ENCODE data around the gene CAPZA1.

The CAPZA1 gene

DNA sequence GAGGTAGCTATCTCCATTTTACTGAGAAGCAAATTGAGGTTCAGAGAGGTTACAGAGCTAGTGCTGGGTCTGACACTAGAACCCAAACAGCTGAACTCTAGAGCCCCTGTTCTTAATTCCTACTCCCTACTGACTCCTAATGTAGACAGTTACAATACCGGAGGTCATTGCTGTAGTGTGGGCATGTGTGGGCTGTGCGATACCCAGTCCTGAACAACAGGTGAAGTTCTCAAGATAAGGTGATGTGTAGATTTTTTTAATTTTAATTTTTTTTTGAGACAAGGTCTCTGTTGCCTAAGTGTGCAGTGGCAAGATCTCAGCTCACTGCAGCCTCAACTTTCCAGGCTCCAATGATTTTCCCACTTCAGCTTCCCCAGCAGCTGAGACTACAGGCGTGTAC lies 88.9 kb downstream of the CAPZA1 start:
- TF ChIP-seq ZNF544 (tag by site-specific recombination; IDR thresholded peaks at IDR 0.05), result no peak
- no peak for TF ChIP-seq ZNF488 (tag by site-specific recombination; IDR thresholded peaks at IDR 0.05)
- TF ChIP-seq ZNF157 (tag by site-specific recombination; IDR thresholded peaks at IDR 0.05), result no peak
- TF ChIP-seq REPIN1 (tag by site-specific recombination; IDR thresholded peaks at IDR 0.05; ENCODE audit: low read depth), result no peak
- no peak for TF ChIP-seq REST (tag by site-specific recombination; IDR thresholded peaks at IDR 0.05)
- TF ChIP-seq ZNF677 (tag by site-specific recombination; IDR thresholded peaks at IDR 0.05), result no peak
- TF ChIP-seq, protein P1, sequence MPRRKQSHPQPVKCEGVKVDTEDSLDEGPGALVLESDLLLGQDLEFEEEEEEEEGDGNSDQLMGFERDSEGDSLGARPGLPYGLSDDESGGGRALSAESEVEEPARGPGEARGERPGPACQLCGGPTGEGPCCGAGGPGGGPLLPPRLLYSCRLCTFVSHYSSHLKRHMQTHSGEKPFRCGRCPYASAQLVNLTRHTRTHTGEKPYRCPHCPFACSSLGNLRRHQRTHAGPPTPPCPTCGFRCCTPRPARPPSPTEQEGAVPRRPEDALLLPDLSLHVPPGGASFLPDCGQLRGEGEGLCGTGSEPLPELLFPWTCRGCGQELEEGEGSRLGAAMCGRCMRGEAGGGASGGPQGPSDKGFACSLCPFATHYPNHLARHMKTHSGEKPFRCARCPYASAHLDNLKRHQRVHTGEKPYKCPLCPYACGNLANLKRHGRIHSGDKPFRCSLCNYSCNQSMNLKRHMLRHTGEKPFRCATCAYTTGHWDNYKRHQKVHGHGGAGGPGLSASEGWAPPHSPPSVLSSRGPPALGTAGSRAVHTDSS (tag by site-specific recombination; IDR thresholded peaks at IDR 0.05), result no peak
- no peak for TF ChIP-seq MEIS1 (CRISPR knock-in tag; IDR thresholded peaks at IDR 0.05; ENCODE audit: borderline replicate concordance)
- no peak for TF ChIP-seq ZNF23 (tag by site-specific recombination; IDR thresholded peaks at IDR 0.05; ENCODE audit: borderline replicate concordance)
- no peak for TF ChIP-seq RBAK (tag by site-specific recombination; IDR thresholded peaks at IDR 0.05)
- no peak for TF ChIP-seq ZNF624 (tag by site-specific recombination; IDR thresholded peaks at IDR 0.05)
- Histone ChIP-seq H3K27ac (ENCODE audit: extremely low read depth, low read depth, low read length) (no peak overlapping the region), H3K36me3 (ENCODE audit: control insufficient read depth in 2 of 2, insufficient read depth in 1 of 2, low read length in 2 of 2) (peaks cover 0 to 13% of the 10 kb centered on the region in 2 experiments; a peak in 1 of 3 replicates), H3K4me1 (ENCODE audit: control insufficient read depth, insufficient read depth, low read length) (peaks cover 5% of the 10 kb centered on the region), H3K4me3 (ENCODE audit: low read depth, low read length) (no peak overlapping the region), H3K9me3 (ENCODE audit: control insufficient read depth, insufficient read depth, low read depth, low read length) (no peaks in the 10 kb centered on the region)
- CTCF ChIA-PET, result interaction anchor here (0.5 to 3.0 kb wide), 26 partner anchors 8 to 410 kb away, joined by 3 to 20 read pairs (median 6); partner anchors contain the start of genes CTTNBP2NL, MOV10 and ST7L
- POLR2A ChIA-PET, result interaction anchor here (0.6 kb wide), 2 partner anchors 104 to 1843 kb away, joined by 3 read pairs; no protein-coding TSS in a partner anchor

- POLR2A ChIA-PET, result interaction anchor here (1.3 kb wide), 1 partner anchor 246 kb away, joined by 3 read pairs; no protein-coding TSS in a partner anchor
- H3K36me3 ChIP-seq (ENCODE audit: control insufficient read depth in 2 of 2, insufficient read depth in 1 of 2, low read length in 2 of 2), result peaks cover 0 to 3% of the 10 kb centered on the region in 2 experiments; a peak in 1 of 3 replicates
- H3K4me1 ChIP-seq (ENCODE audit: control insufficient read depth, insufficient read depth, low read length), result peaks cover 3% of the 10 kb centered on the region; the same call in 1 of the 2 replicates
- H3K4me3 ChIP-seq (ENCODE audit: low read depth, low read length), result no peak overlapping the region
- no peak overlapping the region for H3K27ac ChIP-seq (ENCODE audit: extremely low read depth, low read depth, low read length)
- CTCF ChIA-PET, result interaction anchor here (0.7 to 3.0 kb wide), 6 partner anchors 8 to 319 kb away, joined by 3 to 20 read pairs (median 4); a partner anchor contains a TSS
- no peaks in the 10 kb centered on the region for H3K9me3 ChIP-seq (ENCODE audit: control insufficient read depth, insufficient read depth, low read depth, low read length)
- no peak for TF ChIP-seq ZNF585B (tag by site-specific recombination; IDR thresholded peaks at IDR 0.05)
- no peak for TF ChIP-seq KLF9 (tag by site-specific recombination; IDR thresholded peaks at IDR 0.05; ENCODE audit: low read depth)
- no peak for TF ChIP-seq GLI4 (tag by site-specific recombination; IDR thresholded peaks at IDR 0.05)
- no peak for TF ChIP-seq SP2 (tag by site-specific recombination; IDR thresholded peaks at IDR 0.05)
- TF ChIP-seq ZNF629 (tag by site-specific recombination; IDR thresholded peaks at IDR 0.05), result no peak
These were observed 90.5 kb downstream of the CAPZA1 start for GRCh38 chr1:112710159-112710558.

- ChIA-PET POLR2A (no interaction called here), CTCF (interaction anchor here (0.7 to 1.0 kb wide), 3 partner anchors 8 to 319 kb away, joined by 3 to 6 read pairs (median 4); a partner anchor contains a TSS)
- H3K27ac ChIP-seq (ENCODE audit: extremely low read depth, low read depth, low read length), result no peak overlapping the region
- no peak overlapping the region for H3K4me3 ChIP-seq (ENCODE audit: low read depth, low read length)
- peaks cover 0 to 3% of the 10 kb centered on the region in 2 experiments; a peak in 1 of 3 replicates for H3K36me3 ChIP-seq (ENCODE audit: control insufficient read depth in 2 of 2, insufficient read depth in 1 of 2, low read length in 2 of 2)
- peaks cover 3% of the 10 kb centered on the region; the same call in 1 of the 2 replicates for H3K4me1 ChIP-seq (ENCODE audit: control insufficient read depth, insufficient read depth, low read length)
- no peaks in the 10 kb centered on the region for H3K9me3 ChIP-seq (ENCODE audit: control insufficient read depth, insufficient read depth, low read depth, low read length)
- TF ChIP-seq ZFHX2 (tag by site-specific recombination; conservative IDR thresholded peaks at IDR 0.05) (no peak), ZNF341 (tag by site-specific recombination; IDR thresholded peaks at IDR 0.05; ENCODE audit: low read depth) (no peak), ZNF449 (tag by site-specific recombination; IDR thresholded peaks at IDR 0.05) (no peak), ZBTB7A (tag by site-specific recombination; IDR thresholded peaks at IDR 0.05; ENCODE audit: low read depth) (no peak), ZNF596 (tag by site-specific recombination; IDR thresholded peaks at IDR 0.05) (no peak), ZFP41 (tag by site-specific recombination; IDR thresholded peaks at IDR 0.05; ENCODE audit: borderline replicate concordance) (no peak), ZNF366 (tag by site-specific recombination; conservative IDR thresholded peaks at IDR 0.05) (no peak)
- TF ChIP-seq, protein P2, sequence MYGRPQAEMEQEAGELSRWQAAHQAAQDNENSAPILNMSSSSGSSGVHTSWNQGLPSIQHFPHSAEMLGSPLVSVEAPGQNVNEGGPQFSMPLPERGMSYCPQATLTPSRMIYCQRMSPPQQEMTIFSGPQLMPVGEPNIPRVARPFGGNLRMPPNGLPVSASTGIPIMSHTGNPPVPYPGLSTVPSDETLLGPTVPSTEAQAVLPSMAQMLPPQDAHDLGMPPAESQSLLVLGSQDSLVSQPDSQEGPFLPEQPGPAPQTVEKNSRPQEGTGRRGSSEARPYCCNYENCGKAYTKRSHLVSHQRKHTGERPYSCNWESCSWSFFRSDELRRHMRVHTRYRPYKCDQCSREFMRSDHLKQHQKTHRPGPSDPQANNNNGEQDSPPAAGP (tag by site-specific recombination; IDR thresholded peaks at IDR 0.05), result no peak
These were observed 91.0 kb downstream of the CAPZA1 start for GRCh38 chr1:112710586-112710985.

Data from HEK293 (cell line).